ENCODE measurements around the gene PPP2R2C.

PPP2R2C gene

DNA sequence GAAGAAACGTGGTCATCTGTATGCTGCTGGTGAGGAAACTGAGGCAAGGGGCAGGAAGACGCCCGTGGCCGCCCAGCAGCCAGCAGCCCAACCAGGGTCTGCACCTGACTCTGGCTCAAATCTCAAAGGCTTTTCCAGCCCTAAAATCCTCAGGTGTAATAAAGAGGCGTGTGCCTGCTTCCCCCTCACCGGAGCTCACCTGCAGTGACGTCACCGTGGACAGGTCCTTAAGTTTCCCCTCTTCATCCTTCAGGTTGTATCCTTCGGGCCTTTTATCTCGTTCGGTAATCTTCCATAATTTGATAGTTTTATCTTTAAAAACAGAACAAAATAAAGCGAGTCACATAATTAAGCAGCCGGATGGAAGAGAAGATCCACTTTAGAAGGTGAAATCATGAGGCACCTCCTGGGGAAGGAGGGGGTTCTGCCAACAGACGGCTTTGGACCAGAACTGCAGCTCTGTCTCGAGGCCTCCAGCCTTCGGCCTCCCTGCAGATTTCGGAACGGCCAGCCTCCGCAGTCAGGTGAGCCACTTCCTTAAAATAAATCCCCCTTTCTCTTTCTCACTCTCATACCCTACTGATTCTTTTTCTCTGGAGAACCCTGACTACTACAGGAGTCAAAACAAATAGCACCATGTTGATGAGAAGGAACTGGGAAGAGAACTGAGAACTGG, 96.7 kb downstream of the PPP2R2C start:
- no peak for FAIRE-seq

- no peak for FAIRE-seq
These were observed 97.8 kb downstream of the PPP2R2C start for GRCh38 chr4:6374575-6374974.

DNA sequence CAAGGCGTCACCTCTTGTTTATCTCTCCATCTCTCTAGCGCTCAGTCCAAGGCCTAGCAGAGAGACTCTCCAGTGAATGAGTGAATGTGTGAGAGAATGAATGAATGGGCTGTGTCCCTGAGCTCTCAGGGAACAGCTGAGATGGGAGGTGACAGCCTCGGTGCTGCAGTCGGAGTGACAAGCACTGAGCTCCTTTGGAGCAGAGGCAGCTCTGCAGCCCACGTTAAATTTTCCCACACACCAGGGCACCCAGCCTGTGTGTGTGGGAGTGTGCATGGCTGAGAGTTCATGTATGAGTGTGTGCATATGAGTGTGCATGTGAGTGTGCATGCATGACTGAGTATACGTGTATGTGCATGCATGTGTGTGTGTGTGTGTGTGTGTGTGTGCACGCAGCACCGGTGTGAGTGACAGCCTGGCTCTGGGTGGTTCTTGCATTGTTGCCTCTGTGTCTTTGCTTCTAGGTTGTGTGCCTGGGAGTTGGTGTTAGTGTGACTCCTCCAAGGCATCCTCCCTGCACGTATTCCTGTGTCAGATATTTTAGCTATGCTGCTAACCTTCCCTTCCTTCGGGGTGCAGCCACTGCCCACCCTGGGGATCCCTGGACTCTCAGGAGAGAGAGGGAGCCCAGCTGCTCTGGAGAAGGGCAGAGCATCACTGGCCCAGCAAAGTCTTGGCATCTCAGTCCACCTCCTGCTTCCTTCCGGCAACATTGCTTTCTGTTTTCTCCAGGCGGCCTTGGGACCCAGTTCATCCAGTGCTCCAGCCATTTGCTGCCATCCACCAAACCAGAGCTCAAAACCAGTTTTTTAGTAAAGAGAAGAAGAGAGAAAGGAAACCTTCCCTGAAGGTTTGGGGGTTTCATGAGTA, 98.6 kb downstream of the PPP2R2C start:
- no peak for FAIRE-seq

DNA sequence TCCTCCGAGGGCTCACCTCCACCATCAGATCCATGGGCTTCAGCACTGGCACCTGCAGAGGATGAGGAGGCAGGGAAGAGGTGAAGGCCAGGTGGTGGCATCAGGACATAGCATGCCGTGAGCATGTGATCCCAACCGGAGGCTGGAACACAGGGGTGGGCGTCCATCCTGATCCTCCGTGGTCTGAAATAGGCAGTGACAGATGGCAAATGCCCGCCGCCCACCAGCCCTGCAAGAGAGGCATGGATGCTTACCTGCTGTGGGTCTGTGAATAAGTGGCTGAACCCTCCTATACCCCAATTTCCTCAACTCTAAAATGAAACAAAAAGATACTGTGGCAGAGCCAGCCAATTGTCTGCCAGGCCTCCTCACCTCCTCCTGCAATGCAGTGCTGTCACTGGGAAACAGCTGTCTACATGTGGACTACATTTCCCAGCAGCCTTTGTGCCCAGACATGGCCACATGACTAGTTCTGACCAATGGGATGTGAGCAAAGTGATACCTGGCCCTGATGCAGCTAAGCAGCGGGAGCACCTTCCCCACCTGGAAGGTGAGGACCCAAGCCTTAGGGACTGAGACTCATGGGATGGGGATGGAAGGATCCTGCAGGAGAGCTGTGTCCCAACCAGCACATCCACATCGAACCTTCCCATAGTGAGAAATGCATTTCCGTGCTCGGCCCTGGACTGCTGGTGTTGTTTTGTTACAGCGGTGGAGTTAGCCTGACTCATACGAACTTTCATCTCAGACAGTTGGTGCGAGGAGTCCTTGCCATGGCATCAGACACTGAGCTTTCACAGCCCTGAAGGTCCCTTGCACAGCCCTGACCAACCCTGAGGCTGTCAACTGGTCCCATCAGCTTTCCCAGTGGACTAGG, 99.5 kb downstream of the PPP2R2C start:
- no peak for FAIRE-seq

GRCh38 chr4:6371812-6372211, 100.6 kb downstream of the PPP2R2C start:
- FAIRE-seq = no peak

GRCh38 chr4:6371271-6371670, 101.1 kb downstream of the PPP2R2C start:
- FAIRE-seq = no peak

DNA sequence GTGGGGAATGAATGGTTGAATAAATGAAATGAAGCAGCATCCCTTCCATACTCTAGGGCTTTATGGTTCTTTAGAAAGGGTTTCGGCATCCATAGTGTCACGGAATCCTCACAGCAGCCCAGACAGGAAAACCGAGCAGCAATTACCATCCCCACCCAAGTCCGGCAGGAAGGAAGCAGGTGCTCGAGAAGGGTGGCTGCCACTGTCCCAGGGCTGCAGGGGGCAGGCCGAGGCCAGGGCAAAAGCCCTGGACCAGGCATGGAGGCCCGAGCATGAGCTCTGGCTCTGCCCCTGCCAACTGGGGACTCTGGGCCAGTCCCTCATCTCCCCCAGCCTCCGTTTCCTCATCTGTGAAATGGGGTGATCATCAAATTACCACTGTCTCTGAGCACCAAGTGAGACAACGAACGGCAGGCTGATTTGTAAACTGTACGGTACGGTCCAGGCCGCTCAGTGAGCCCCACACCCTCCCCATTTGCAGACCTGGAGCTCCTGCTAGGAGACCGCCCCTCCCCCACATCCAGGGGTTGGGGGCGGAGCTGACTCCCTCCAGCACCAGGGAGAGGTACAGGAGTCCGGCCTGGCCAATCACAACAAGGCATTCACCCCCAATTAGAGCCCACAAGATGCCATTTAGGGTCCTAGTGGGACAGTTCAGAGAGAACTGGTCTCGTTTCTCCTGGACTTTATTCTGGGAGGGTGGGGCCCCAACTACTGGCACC, 102.3 kb downstream of the PPP2R2C start:
- no peak for FAIRE-seq

DNA sequence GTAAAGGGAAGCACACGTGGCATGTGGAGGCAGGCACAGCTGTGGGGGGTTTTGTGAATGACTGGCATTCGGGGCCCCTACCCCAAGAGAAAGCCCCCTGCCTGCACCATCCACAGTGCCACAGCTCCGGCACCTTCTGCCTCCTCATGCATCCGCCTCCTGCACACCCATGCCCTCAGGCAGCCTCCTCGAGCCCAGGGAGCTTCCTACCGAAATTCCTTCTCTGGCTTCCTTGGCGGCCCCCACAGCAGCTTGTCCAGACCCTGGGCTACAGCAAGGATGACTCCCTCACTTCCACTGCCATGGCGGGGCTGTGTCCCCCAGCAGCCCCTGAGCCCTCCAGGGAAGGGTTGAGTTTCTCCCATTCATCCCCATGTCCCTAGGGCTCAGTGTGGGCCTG, 102.9 kb downstream of the PPP2R2C start:
- no peak for FAIRE-seq

DNA sequence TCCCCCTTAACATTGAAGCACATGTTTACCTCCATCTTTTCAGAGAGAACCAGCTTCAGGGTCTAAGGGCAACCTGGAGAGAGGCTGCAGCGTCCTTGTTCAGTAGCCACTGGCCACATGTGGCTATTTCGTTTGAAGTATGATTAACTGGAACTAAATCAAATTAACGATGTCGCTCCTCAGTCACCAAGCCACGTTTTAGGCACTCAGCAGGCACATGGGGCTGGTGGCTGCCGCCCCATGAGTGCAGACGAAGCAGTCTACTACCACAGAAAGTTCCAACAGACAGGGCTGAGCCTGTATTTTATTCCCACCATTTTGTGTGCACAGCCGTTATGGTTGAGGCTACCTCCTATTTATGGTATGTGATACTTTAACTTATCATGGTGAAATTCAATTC, 103.4 kb downstream of the PPP2R2C start:
- no peak for FAIRE-seq

- FAIRE-seq = no peak
These were observed 103.8 kb downstream of the PPP2R2C start for GRCh38 chr4:6368601-6369000.

DNA sequence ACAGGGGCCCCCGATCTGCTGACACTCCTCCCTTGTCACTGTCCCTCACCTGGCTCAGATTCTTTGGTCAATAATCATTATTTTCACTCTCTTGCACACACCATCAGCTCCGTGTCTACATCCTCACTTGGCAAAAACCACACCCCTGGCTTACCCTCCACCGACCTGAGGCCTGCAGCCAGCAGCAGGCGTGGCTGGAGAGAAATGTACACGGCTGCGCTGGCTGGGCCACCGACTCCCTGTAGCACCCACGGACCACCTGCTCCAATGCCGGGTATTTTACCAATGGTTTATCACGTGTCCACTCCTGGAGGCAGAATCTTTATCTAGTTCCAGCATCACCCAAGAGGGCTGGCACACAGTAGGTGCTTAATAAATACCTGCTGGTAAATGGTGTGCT, 104.3 kb downstream of the PPP2R2C start:
- no peak for FAIRE-seq

GRCh38 chr4:6367371-6367851, 105.0 kb downstream of the PPP2R2C start:
- no peak for FAIRE-seq

GRCh38 chr4:6366581-6366980, 105.8 kb downstream of the PPP2R2C start:
- no peak for FAIRE-seq

DNA sequence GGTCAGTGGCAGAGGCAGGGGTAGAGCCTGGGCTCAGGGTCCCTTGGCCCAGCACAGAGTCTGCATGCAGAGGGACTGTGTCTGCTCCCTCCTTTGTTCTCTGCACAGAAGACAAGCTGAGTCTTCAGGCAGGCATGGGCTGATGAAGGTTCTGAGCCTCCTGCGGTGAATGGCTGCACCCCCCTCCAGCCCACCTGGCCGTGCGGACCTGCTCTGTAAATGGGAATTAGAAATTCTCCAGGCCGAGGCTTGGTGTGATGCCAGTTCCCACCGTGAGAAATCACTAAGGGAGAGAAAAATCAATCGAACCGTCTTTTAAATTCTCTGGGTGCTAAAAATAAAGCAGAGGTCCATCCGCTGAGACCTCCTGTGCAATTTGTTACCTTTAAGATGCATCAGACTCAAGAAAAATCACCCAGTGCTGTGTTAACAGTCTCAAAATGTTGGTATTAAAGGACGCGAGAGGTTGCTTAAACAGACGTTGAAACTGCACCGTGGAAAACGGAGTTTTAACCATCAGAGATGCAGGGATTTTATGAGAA, 106.8 kb downstream of the PPP2R2C start:
- no peak for FAIRE-seq

DNA sequence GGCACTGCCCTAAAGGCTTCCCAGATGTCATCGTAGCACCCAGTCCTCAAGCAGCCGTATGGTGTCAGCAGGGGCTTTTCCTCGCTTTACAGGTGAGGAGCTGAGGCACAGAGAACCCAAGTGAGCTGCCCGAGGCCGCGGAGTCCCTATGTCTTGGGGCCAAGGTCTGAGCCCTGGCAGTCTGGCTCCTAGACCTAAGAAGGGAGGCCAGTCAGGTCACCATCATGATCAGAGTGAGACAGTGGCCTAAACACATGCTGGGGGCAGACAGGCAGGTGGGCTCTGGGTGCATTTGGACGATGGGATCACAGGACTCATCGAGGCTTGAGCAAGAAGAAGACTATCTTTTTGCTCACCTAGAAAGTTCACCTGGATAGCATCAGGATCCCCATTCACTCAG, 107.8 kb downstream of the PPP2R2C start:
- FAIRE-seq = no peak

DNA sequence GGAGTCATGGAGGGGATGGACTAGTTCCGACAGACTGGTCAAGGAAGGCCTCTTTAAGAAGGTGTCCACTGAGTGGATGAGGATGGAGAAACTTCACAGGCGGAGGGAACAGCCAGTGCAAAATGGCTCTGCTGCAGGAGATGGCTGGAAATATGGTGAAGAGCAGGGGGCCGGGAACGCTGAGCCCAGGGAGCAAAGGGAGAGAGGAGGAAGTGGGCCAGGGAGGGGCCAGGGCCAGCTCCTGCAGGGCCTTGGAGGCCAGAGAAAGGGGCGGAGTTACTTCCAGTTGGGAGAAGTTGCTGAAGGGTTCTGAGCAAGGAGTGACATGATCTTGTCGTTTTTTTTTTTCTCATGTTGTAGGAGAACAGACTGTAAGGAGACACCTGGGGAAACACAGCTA, 108.3 kb downstream of the PPP2R2C start:
- no peak for FAIRE-seq

DNA sequence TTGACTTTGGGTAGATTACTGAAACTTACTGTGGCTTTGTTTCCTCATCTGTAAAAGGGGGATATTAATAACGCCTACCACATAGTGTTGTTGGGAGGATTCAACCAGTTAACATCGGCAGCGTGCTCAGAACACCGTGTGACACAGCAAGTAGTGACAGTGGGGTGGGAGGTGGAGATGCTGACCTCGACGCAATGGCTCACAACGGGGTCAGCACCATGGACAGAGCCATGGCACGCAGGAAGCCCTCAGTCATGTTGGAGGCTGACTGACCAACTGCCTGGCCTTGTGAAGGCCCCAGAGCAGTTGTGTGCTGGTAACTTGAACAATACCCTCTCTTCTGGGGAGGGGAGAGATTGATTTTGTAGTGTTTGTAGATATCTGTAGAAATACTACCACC, 109.5 kb downstream of the PPP2R2C start:
- FAIRE-seq = no peak

DNA sequence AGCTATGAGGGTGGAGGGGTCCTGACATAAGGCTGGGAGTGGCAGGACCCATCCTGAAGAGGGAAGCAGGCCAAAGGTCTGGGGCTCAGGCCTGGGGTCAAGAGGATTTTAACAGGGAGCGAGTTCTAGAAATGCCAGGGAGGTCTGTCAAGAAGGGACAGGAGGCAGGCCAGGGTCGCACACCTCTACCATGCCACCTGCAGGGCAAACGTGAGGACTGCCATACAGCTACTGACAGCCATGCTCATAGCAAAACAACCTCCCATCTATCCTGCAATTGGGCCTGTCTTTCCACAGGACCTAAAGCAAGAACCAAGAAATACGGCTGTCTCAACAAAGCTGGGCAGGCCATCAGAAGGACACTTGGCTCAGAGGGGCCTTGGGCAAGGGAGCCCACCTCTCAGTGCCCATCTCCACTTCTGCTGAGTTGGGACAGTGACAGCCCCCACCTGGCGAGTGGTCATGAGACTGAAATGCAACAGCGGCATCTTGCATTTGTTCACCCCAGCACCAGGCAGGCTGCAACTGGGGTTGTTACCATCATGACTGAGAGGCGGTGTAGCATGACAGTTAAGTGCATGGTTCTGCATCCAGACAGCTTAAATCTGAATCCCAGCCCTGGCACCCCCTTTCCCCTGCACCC, 110.0 kb downstream of the PPP2R2C start:
- no peak for FAIRE-seq

DNA sequence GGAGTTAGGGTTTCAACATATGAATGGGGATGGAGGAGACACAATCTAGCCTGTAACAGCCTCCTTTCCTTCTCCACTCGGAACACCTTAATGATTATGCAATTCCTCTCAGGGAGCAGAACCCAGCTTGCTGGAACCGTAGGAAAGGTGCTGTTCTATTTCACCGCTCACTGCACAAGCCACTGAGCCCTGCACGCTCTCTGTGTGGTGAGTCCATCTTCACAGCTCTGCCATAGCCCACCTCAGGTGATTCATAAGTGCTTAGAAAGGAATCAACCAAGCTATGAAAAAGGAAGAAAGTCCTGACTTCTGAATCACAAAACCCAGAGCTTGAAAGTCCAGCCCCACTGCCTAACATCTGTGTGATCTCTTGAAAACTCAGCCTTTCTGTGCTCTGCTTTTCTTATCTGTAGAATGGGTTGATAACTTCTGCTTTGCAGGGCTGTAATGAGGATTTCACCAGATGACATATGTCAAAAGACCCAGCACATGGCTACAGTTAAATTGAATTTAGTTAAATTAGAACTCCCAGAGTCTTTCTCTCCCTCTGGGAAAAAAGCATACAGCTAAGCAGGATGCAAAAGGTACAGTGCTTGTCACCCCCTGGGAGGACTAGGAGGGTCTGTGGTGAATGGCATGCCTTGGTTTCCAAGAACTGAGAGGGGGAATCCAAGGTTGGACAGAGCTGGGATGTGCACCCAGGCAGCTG, 111.2 kb downstream of the PPP2R2C start:
- FAIRE-seq = no peak

DNA sequence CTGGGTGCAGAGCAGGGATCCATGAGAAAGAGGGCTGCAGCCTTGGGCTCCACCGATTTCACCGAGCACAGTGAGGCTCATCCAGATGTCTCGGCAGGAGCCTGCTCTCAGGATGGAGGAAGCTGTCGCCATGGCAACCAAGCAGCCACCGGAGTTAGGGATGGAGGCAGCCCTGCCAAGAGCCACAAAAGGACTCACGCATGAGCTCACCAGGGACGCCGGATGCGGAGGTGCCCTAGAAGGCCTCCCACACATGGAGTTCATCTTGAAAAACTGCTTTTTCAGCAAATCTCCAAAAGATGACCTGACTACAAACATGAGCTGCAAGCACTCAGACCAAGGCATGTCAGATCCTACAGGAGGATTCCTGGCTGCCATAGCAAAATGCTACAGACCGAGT, 112.0 kb downstream of the PPP2R2C start:
- FAIRE-seq = no peak

All from TTC549 (cell line).